BE2C (cell line): ENCODE data around the gene SAT1.

Experiments
- DNase-seq: peaks from one replicate; pipeline ENCODE4 v3.0.0-alpha.2; 2020
- H3K27me3 ChIP-seq: fragments of 250-450 bp; sonication (Bioruptor Pico); 2 replicates; pipeline ENCODE4 v1.5.1; 2020; ENCODE audit warnings: mild to moderate bottlenecking
- H3K36me3 ChIP-seq: fragments of 250-450 bp; sonication (Bioruptor Pico); 2 replicates; pipeline ENCODE4 v1.5.1; 2020; ENCODE audit warnings: mild to moderate bottlenecking
- H3K4me1 ChIP-seq: fragments of 250-450 bp; sonication (Bioruptor Pico); 2 replicates; pipeline ENCODE4 v1.5.1; 2020
- H3K4me3 ChIP-seq: 2 replicates; pipeline ENCODE4 v1.5.1; 2011; ENCODE audit warnings: low read depth, low read length
- H3K9me3 ChIP-seq: fragments of 250-450 bp; sonication (Bioruptor Pico); 2 replicates; pipeline ENCODE4 v1.5.1; 2020
- CTCF ChIP-seq: IDR thresholded peaks from 2 replicates; pipeline ENCODE4 v1.5.1; 2012; ENCODE audit warnings: mild to moderate bottlenecking, low read depth, low read length

Gene SAT1

GRCh38 chrX:23826216-23826615, 43.2 kb downstream of the SAT1 start:
- H3K36me3 ChIP-seq: no peaks in the 10 kb centered on the region
- H3K9me3 ChIP-seq: no peaks in the 10 kb centered on the region
- no peak overlapping the region for H3K4me3 ChIP-seq
- DNase-seq: no peak
- no peaks in the 10 kb centered on the region for H3K4me1 ChIP-seq
- H3K27me3 ChIP-seq: no peaks in the 10 kb centered on the region
- no peak for TF ChIP-seq CTCF

GRCh38 chrX:23826653-23827052, 43.7 kb downstream of the SAT1 start:
- H3K27me3 ChIP-seq: no peaks in the 10 kb centered on the region
- no peak for TF ChIP-seq CTCF
- no peaks in the 10 kb centered on the region for H3K4me1 ChIP-seq
- no peaks in the 10 kb centered on the region for H3K36me3 ChIP-seq
- DNase-seq: no peak
- no peak overlapping the region for H3K4me3 ChIP-seq
- no peaks in the 10 kb centered on the region for H3K9me3 ChIP-seq

GRCh38 chrX:23828881-23829280, 45.9 kb downstream of the SAT1 start:
- H3K4me3 ChIP-seq: no peak overlapping the region
- H3K9me3 ChIP-seq: no peaks in the 10 kb centered on the region
- no peak for DNase-seq
- no peak for TF ChIP-seq CTCF
- no peaks in the 10 kb centered on the region for H3K36me3 ChIP-seq
- H3K4me1 ChIP-seq: no peaks in the 10 kb centered on the region
- no peaks in the 10 kb centered on the region for H3K27me3 ChIP-seq

- no peak overlapping the region for H3K4me3 ChIP-seq
- H3K27me3 ChIP-seq: no peaks in the 10 kb centered on the region
- TF ChIP-seq CTCF: no peak
These were observed 49.7 kb downstream of the SAT1 start for GRCh38 chrX:23832721-23833120.

More at GRCh38 chrX:23832721-23833120, 49.7 kb downstream of the SAT1 start:
- Histone ChIP-seq H3K9me3 (no peaks in the 10 kb centered on the region), H3K36me3 (no peaks in the 10 kb centered on the region), H3K4me1 (no peaks in the 10 kb centered on the region)
- no peak for DNase-seq
